GM23248 (cell line): ENCODE measurements around the gene PLD5.

Experiments
- EZH2 ChIP-seq: fragments of 200-600 bp; sonication (generic); IDR thresholded peaks from 2 replicates; pipeline ENCODE4 v1.6.1; 2018; ENCODE audit warnings: antibody characterized with exemption, mild to moderate bottlenecking; ENCODE audit not compliant: insufficient read depth, poor library complexity, severe bottlenecking
- EZH2phosphoT487 ChIP-seq: fragments of 200-600 bp; sonication (generic); IDR thresholded peaks from 2 replicates; pipeline ENCODE4 v1.6.1; 2018; ENCODE audit warnings: antibody characterized with exemption, moderate library complexity, mild to moderate bottlenecking, low read depth; ENCODE audit not compliant: insufficient read depth

GRCh38 chr1:242211254-242212022, 313.1 kb downstream of the PLD5 start:
- TF ChIP-seq EZH2 (no peak), EZH2phosphoT487 (no peak)
